HG03442 (cell line): ENCODE results near the gene STXBP5.

Experiments
- ATAC-seq: cut with Tn5 transposase; IDR thresholded peaks from one replicate; pipeline ENCODE4 v1.9.1; 2021; ENCODE audit warnings: mild to moderate bottlenecking, moderate library complexity; ENCODE audit not compliant: unreplicated experiment

Gene STXBP5

GRCh38 chr6:147429794-147430193 is 225.6 kb downstream of the STXBP5 start:
- ATAC-seq = no peak

DNA sequence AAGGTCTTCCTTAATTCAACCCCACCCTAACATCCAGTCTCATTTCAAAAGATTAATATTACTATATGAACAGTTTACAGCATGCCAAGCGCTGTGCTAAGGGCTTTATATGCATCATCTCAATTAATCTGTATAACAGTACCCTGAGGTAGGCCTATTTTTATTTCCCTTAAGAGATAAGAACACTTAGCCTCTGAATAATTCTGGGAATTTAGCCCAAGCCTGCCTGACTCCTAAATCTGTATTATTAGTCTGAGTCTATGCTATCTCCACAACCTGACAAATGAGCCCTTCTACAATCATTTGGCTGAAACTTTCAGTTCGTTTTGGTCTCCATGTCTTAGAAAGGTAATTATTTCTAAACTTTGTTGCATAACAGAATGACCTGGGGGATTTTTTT is 226.6 kb downstream of the STXBP5 start:
- ATAC-seq = no peak

- ATAC-seq = no peak
Observed at GRCh38 chr6:147434076-147434475, 229.9 kb downstream of the STXBP5 start.

DNA sequence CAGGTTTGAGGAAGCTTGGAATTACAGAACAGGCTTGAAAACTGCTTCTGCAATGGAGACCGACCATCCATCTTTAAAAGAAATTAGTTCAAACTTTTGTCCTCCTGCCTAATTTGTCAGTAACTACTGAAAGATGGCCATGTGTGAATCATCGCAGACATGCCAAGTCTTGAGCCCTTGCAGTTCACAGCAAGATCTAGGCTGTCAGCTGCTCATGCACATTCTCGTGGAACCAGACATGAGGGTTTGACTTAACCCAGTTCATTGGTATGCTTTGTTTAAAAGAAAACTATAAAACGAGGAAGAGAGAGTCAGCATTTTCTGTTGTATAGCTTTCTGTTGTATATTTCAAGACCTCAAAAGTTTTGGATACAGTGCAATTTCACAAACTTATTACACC is 230.3 kb downstream of the STXBP5 start:
- no peak for ATAC-seq

- no peak for ATAC-seq
Observed at GRCh38 chr6:147437615-147438014, 233.4 kb downstream of the STXBP5 start.

- ATAC-seq = peak; percentile 67
Observed at GRCh38 chr6:147438758-147439528, 234.7 kb downstream of the STXBP5 start.
